Activated naive CD8-positive, alpha-beta T cell treated with anti-CD3 and anti-CD28 coated beads for 36 hours (primary cell): ENCODE results near the gene ZNF416. TPM values are rescaled to one million over a fixed set of nuclear protein-coding genes. Genes with fewer than 3 reads are reported as not detected.
A peak's percentile ranks its signal among the peaks of the same experiment; 100 is the strongest.

Experiments used
- DNase-seq: peaks from one replicate; pipeline ENCODE4 v3.0.0; 2021
- H3K27ac Mint-ChIP-seq: one replicate; pipeline ENCODE4 v1.8.0; 2022; ENCODE audit warnings: mild to moderate bottlenecking, moderate library complexity, mixed read lengths
- H3K27me3 Mint-ChIP-seq: one replicate; pipeline ENCODE4 v1.8.0; 2022; ENCODE audit warnings: mild to moderate bottlenecking, mixed read lengths
- H3K36me3 Mint-ChIP-seq: one replicate; pipeline ENCODE4 v1.8.0; 2021; ENCODE audit warnings: mild to moderate bottlenecking, mixed read lengths
- H3K4me1 Mint-ChIP-seq: one replicate; pipeline ENCODE4 v1.8.0; 2021; ENCODE audit warnings: mixed read lengths
- H3K4me3 Mint-ChIP-seq: one replicate; pipeline ENCODE4 v1.8.0; 2022; ENCODE audit warnings: mild to moderate bottlenecking, moderate library complexity, mixed read lengths
- H3K9me3 Mint-ChIP-seq: one replicate; pipeline ENCODE4 v1.8.0; 2022; ENCODE audit warnings: mixed read lengths
- total RNA-seq, 2 experiments: library from RNA; stranded (reverse); gene quantifications; one replicate each; pipeline ENCODE4 v1.2.3, GENCODE V29; 2021

ZNF416 gene
- total RNA-seq, result 1 to 10 TPM; 5.9 to 7.0 TPM

DNA sequence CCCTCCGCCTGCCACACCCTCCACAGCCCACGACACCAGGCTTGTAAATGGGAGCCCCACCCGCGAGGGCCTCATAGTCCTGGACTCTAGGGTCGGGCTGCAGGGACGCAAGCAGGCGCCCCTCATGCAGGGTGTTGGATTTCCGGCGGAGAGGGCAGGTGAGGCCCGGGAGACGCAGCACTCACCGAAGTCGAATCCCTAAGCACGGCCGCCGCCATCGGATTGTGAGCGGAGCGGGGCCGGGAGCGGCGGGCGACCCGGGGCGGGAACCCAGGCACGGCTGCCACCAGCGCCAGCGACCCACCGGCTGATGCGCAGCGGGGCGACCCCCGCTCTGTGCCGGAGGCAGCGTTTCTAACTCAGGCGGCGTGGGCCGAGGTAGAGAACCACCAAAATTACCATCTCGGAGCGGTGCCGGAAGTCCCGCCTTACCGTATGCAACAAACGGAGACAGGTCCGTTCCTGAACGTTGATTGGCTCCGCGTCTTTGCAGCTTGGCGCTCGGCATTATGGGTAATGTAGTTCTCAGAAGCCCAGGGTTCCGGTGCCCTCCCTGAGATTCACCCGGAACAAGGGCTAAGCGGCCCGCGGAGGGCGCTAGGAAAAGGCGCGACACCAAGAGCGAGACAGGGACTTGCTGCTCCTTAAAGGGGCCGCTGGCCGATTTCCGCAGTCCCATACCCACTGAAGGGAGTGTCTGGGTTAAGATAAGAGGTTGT is at the start of gene ZNF416:
Gene ZNF416, minus strand, starts transcription at position 425 of the 719 bp plus-strand sequence. Its CDS starts 207 bp downstream, at position 218.
- Mint-ChIP-seq H3K36me3 (peaks cover 61% of the 10 kb centered on the region), H3K27me3 (no peaks in the 10 kb centered on the region), H3K4me3 (peak within 1 kb of the TSS; percentile 82), H3K4me1 (peaks cover 16% of the 10 kb centered on the region), H3K9me3 (peaks cover 54% of the 10 kb centered on the region), H3K27ac (peak within 1 kb of the TSS; percentile 81)
- peak; percentile 94 for DNase-seq

DNA sequence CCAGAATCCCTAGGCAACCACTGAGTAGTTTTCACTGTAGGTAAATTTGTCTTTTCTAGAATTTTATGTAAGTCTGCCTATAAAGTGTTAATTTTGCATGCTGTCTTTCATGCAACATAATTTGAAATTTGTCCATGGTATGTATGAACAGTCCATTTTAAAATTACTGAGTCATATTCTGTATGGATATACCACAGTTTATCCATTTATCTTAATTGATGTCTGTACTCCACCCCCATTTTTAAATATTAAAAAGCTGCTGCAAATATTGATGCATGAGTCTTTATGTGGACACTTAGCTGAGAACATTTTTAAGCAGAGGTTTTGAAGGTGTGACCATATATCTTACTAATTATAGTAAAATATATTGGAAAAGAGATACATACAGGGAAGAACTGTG is 44.4 kb upstream of the ZNF416 start:
- Mint-ChIP-seq H3K27ac (no peak overlapping the region), H3K9me3 (peaks cover 67% of the 10 kb centered on the region), H3K27me3 (no peaks in the 10 kb centered on the region), H3K4me1 (no peaks in the 10 kb centered on the region), H3K36me3 (peaks cover 79% of the 10 kb centered on the region), H3K4me3 (no peak overlapping the region)
- no peak for DNase-seq

DNA sequence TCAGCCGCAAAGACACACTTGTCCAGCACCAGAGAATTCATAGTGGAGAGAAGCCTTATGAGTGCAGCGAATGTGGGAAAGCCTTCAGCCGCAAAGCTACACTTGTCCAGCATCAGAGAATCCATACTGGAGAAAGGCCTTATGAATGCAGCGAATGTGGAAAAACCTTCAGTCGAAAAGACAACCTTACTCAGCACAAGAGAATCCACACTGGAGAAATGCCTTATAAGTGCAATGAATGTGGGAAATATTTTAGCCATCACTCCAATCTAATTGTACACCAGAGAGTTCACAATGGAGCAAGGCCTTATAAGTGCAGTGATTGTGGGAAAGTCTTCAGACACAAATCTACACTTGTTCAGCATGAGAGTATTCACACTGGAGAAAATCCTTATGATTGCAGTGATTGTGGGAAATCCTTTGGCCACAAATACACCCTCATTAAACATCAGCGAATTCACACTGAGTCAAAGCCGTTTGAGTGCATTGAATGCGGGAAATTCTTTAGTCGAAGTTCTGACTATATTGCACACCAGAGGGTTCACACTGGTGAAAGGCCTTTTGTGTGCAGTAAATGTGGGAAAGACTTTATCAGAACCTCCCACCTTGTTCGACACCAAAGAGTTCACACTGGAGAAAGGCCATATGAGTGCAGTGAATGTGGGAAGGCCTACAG is 42.1 kb upstream of the ZNF416 start:
- DNase-seq, result no peak
- Mint-ChIP-seq H3K27me3 (no peaks in the 10 kb centered on the region), H3K9me3 (peaks cover 80% of the 10 kb centered on the region), H3K27ac (no peak overlapping the region), H3K4me3 (no peak overlapping the region), H3K4me1 (no peaks in the 10 kb centered on the region), H3K36me3 (peaks cover 99% of the 10 kb centered on the region)

DNA sequence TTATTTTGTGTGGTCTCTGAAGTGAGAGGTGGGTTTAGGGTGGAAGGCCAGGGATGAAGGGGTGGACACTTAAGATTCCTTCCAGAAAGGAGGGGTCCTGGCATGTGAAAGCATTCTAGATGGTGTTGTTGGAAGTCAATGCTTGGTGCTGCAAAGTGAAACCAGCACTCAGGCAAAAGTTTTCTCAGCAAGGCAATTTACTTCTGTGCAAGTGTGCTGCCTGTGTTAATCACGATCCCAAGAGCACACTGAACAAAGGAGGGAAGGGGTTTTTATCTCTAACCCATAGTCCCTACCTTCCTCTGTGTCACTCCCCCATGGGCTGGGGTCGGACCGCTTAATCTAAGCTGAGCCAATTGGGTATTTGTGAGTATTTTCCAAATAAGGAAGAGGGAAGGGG is 36.6 kb upstream of the ZNF416 start:
- H3K9me3 Mint-ChIP-seq, result peaks cover 63% of the 10 kb centered on the region
- peak overlapping the region; percentile 85 for H3K4me3 Mint-ChIP-seq
- no peaks in the 10 kb centered on the region for H3K27me3 Mint-ChIP-seq
- peaks cover 11% of the 10 kb centered on the region for H3K4me1 Mint-ChIP-seq
- peaks cover 72% of the 10 kb centered on the region for H3K36me3 Mint-ChIP-seq
- H3K27ac Mint-ChIP-seq, result peak overlapping the region; percentile 80
- DNase-seq, result no peak

DNA sequence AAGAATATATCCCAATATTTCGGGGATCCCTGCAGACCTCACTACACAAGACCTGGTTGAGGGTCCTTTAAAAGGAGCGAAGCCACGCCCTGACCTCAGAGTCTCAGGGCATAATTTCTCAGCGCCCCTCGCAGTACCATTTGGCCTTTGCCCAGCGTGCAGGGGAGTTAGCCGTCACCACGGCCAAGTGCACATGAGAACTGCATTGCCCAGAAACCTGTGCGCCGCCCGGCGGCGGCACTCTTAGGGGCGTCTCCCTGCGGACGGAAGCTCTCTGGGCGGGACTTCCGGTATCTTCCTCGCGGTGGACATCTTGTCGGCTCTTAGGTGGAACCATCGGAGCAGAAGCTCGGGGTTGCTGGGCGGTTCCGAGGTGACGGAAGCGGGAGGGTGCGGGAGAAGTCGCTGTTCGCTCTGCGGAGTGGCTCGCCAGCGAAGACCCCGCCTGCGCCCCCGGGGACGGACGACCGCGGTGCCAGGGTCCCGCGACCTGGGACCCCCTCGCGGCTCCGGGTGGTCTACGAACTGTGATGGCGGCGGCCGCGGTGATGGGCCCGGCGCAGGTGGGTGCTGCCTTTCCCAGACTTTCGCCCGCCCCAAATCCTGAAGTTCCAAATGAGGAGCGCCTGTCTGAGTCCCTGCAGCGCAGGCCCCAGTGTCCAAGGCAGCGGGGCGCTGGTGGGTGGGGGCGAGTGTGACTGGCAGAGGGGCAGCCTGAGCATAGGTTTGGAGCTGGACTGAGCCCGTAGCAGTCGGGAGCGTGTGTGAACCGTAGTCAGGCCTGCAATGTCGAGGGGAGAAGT is 35.4 kb upstream of the ZNF416 start, which contains the start of gene ZNF134:
Gene ZNF134, plus strand, starts transcription at position 302 of the 803 bp plus-strand sequence. CDS start 5,227 bp downstream, outside the sequence.
- H3K4me3 Mint-ChIP-seq, result peak within 1 kb of the TSS; percentile 85
- H3K4me1 Mint-ChIP-seq, result peaks cover 11% of the 10 kb centered on the region
- peaks cover 50% of the 10 kb centered on the region for H3K9me3 Mint-ChIP-seq
- peak; percentile 90 for DNase-seq
- peak within 1 kb of the TSS; percentile 80 for H3K27ac Mint-ChIP-seq
- peaks cover 66% of the 10 kb centered on the region for H3K36me3 Mint-ChIP-seq
- H3K27me3 Mint-ChIP-seq, result no peaks in the 10 kb centered on the region

DNA sequence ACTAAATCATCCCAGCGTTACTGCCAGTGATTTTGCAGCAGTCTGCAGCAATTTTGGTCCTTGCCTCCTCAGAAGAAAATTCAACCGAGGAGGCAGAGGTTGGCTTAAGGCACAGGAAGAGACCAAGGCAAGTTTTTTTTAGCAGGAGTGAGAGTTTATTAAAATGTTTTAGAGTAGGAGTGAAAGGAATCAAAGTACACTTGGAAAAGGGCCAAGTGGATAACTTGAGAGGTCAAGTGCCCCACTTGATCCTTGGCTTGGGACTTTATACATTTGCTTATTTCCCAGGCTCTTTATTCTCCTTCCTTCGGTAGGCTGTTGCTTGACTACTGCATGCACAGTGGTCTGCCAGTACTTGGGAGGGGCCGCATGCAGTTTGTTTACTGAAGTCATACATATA is 32.4 kb upstream of the ZNF416 start:
- peaks cover 38% of the 10 kb centered on the region for H3K9me3 Mint-ChIP-seq
- no peak overlapping the region for H3K27ac Mint-ChIP-seq
- H3K4me1 Mint-ChIP-seq, result peaks cover 11% of the 10 kb centered on the region
- no peak for DNase-seq
- no peak overlapping the region for H3K4me3 Mint-ChIP-seq
- peaks cover 66% of the 10 kb centered on the region for H3K36me3 Mint-ChIP-seq
- no peaks in the 10 kb centered on the region for H3K27me3 Mint-ChIP-seq

DNA sequence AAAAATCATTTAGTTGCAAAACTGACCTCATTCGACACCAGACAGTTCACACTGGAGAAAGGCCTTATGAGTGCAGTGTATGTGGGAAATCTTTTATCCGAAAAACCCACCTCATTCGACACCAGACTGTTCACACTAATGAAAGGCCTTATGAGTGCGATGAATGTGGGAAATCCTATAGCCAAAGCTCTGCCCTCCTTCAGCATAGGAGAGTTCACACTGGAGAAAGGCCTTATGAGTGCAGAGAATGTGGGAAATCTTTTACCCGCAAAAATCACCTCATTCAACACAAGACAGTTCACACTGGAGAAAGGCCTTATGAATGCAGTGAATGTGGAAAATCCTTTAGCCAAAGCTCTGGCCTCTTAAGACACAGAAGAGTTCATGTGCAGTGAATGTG is 28.2 kb upstream of the ZNF416 start:
- H3K36me3 Mint-ChIP-seq, result peaks cover 82% of the 10 kb centered on the region
- H3K27me3 Mint-ChIP-seq, result no peaks in the 10 kb centered on the region
- H3K4me1 Mint-ChIP-seq, result no peaks in the 10 kb centered on the region
- H3K4me3 Mint-ChIP-seq, result no peak overlapping the region
- no peak for DNase-seq
- peaks cover 47% of the 10 kb centered on the region for H3K9me3 Mint-ChIP-seq
- no peak overlapping the region for H3K27ac Mint-ChIP-seq

DNA sequence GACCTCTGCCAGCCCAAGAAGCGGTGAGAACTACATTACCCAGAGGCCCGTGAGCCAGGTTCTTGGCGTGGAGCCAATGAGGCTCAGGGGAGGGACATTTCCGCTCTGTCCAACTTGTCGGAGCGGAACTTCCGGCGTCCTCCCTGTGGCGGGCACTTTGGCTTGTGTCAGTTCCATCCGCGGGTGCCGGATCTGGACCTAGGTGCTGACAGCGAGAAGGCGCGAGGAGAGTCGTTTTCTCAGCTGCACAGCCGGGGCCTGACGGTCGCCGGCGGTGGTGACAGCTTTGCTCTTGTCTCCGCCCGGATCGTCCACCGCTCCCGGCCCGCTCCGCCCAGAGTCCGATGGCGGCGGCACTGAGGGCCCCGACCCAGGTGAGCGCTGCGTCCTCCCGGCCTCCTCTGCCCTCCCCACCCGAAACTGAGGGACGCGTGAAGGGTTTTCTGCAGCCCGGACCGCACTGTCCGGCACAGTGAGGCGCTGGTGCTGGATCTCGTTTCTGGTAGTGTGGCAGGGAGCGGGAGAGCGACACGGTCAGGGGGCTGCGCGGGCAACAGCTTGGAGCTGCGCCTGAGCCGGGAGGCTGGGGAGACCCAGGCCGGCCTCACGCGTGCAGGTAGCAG is 21.2 kb upstream of the ZNF416 start, which contains the start of gene ZNF530:
Gene ZNF530, plus strand, starts transcription at position 125 of the 623 bp plus-strand sequence. CDS start 4,461 bp downstream, outside the sequence.
- peak; percentile 91 for DNase-seq
- peak within 1 kb of the TSS; percentile 88 for H3K4me3 Mint-ChIP-seq
- H3K4me1 Mint-ChIP-seq, result peaks cover 17% of the 10 kb centered on the region
- peaks cover 52% of the 10 kb centered on the region for H3K36me3 Mint-ChIP-seq
- H3K9me3 Mint-ChIP-seq, result peaks cover 54% of the 10 kb centered on the region
- H3K27ac Mint-ChIP-seq, result peak within 1 kb of the TSS; percentile 87
- no peaks in the 10 kb centered on the region for H3K27me3 Mint-ChIP-seq

DNA sequence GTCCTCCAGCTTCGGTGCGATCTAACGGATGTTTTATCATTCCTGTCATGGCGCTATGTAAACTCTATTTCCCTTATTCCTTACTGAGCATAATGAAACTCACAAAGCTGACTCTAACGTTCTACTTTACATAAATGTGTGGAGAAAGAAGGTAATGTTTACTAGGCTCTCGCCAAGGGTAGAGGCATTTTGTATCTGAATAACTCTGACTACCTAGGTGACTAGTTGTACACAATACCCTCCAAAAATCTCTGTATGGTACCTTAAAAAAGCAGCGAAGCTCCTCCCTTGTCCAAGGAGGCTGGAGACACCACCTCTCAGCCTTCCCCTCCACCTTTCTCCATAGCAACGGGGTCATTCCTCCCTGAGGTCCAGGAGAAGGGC is 20.7 kb upstream of the ZNF416 start:
- H3K4me3 Mint-ChIP-seq, result peak overlapping the region; percentile 88
- peak overlapping the region; percentile 87 for H3K27ac Mint-ChIP-seq
- H3K9me3 Mint-ChIP-seq, result peaks cover 50% of the 10 kb centered on the region
- peaks cover 47% of the 10 kb centered on the region for H3K36me3 Mint-ChIP-seq
- peaks cover 17% of the 10 kb centered on the region for H3K4me1 Mint-ChIP-seq
- no peaks in the 10 kb centered on the region for H3K27me3 Mint-ChIP-seq
- DNase-seq, result no peak

DNA sequence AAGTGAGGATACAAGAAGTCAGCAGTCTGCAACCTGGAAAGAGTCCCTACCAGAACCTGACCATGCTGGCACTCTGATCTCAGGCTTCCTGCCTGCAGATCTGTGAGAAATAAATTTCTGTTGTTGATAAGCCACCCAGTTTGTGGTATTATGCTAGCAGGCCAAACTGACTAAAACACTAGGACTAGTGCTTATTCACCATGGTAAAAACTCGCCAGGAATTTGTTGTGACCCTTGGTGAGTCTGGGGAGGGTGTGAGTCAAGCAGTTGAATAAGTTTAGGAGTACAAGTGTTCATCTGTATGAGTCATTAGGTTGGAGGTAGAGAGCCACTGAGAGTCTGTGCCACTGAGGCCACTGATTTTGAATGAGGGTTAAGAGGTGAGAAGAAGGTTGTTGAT is 8.8 kb upstream of the ZNF416 start:
- no peak for DNase-seq
- Mint-ChIP-seq H3K36me3 (peaks cover 93% of the 10 kb centered on the region), H3K27ac (no peak overlapping the region), H3K4me3 (no peak overlapping the region), H3K4me1 (peaks cover 12% of the 10 kb centered on the region), H3K9me3 (peaks cover 70% of the 10 kb centered on the region), H3K27me3 (no peaks in the 10 kb centered on the region)

DNA sequence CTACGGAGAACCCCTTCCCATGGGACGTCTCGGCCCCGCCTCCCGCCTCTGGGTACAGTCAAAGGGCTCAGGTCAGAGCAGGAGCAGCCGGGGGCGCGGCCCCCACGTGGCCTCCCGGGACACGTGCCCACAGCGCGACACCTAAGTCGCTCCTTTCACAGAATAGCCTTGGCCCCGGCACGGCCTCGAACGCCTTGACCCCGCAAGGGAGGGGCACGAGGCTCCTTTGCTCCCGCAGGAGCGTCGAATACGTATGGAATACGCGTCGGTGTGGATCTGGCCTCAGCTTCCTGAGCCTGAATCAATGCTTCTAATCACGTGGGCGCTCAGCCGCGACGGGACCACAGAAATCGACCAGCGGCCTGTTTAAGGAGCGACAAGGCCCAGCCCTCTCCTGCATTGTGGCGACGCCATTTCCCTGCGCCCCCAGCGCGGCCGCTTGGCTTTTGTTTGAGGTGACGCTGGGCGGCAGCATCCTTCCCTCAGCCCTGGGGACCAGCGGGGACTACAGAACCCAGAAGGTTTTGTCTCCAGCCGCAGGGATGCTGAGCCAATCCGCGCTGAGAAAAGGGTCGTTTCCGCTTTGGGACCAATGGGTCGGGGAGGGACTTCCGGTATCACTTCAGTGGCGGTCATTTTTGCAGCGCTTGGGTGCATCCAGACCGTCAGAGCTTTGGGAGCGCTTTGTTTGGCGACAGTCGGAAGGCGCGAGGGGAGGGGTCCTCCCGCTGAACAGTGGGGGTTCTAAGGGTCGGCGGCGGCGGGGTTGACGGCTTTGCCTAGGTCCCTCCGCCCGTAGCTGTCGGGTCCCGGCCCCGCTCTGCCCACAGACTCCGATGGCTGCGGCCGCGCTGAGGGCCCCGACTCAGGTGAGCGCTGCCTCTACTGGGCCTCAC is 5.1 kb upstream of the ZNF416 start, which contains the start of gene ZIK1:
Gene ZIK1, plus strand, starts transcription at position 625 of the 896 bp plus-strand sequence. Its CDS starts 212 bp downstream, at position 837.
- H3K4me1 Mint-ChIP-seq, result peaks cover 17% of the 10 kb centered on the region
- no peaks in the 10 kb centered on the region for H3K27me3 Mint-ChIP-seq
- peaks cover 63% of the 10 kb centered on the region for H3K36me3 Mint-ChIP-seq
- H3K27ac Mint-ChIP-seq, result peak within 1 kb of the TSS; percentile 82
- DNase-seq, result peak; percentile 87
- peaks cover 56% of the 10 kb centered on the region for H3K9me3 Mint-ChIP-seq
- peak within 1 kb of the TSS; percentile 88 for H3K4me3 Mint-ChIP-seq

DNA sequence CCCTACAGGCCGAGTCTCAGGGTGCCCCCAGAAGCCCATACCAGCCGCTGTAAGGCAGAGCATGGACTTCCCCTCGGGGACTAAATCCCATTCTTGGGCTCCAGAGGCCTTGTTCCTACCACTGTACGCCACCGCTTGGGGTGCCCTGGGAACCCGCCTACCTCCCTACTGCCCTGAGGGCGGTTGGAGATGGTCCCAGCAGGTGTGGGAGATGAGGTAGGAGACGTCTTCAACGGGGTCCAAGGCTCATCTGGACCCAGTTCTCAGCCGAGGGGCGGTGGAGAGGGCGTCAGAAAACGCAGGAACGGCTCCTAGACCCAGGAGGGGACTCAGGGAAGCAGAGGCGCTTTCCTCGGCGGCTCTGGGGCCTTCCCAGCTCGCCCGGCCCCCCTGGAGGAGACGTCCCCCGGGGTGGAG is 4.4 kb upstream of the ZNF416 start:
- H3K9me3 Mint-ChIP-seq, result peaks cover 53% of the 10 kb centered on the region
- no peak for DNase-seq
- peaks cover 18% of the 10 kb centered on the region for H3K4me1 Mint-ChIP-seq
- no peak overlapping the region for H3K4me3 Mint-ChIP-seq
- no peaks in the 10 kb centered on the region for H3K27me3 Mint-ChIP-seq
- H3K36me3 Mint-ChIP-seq, result peaks cover 59% of the 10 kb centered on the region
- peak overlapping the region; percentile 82 for H3K27ac Mint-ChIP-seq

DNA sequence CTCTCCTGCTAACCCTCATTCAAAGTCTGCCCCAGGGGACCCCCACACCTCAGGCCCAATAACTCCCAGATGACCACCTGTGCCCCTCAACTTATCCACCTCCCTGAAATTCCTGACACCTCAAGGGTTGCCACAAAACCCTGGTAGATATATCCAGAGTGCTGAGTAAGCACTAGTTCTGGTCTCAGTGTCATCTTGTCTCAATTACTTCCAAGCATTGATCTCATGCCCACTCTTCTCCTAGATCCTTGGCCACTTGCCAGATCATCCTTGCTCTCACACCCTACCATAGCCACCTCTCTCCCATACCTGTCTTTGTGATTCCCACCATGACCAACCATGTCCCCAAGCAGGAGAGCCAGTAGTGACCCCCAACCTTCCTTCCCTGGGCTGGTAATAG is 2.0 kb downstream of the ZNF416 start:
- Mint-ChIP-seq H3K36me3 (peaks cover 67% of the 10 kb centered on the region), H3K4me3 (no peak overlapping the region), H3K27me3 (no peaks in the 10 kb centered on the region), H3K9me3 (peaks cover 64% of the 10 kb centered on the region), H3K4me1 (peaks cover 16% of the 10 kb centered on the region), H3K27ac (peak overlapping the region; percentile 71)
- no peak for DNase-seq
